RWPE2 (cell line): Measurements from ENCODE around the gene UBE2O.
A peak's percentile ranks its signal among the peaks of the same experiment; 100 is the strongest.

ENCODE experiments used
- ATAC-seq: fragments of 200-7000 bp; cut with Tn5 transposase; 3 replicates; pipeline ENCODE4 v1.9.1; 2021; ENCODE audit warnings: low read depth
- DNase-seq: peaks from one replicate; pipeline ENCODE4 v3.0.0-alpha.2; 2020; ENCODE audit warnings: low spot score
- H3K27ac ChIP-seq: fragments of 450-650 bp; 2 replicates; pipeline ENCODE4 v1.5.1; 2017; ENCODE audit warnings: mild to moderate bottlenecking; ENCODE audit not compliant: poor library complexity, severe bottlenecking
- H3K27me3 ChIP-seq: fragments of 250-450 bp; sonication (Bioruptor Pico); 2 replicates; pipeline ENCODE4 v1.5.1; 2021; ENCODE audit warnings: mild to moderate bottlenecking, moderate library complexity; ENCODE audit not compliant: insufficient read depth, poor library complexity, severe bottlenecking
- H3K36me3 ChIP-seq: fragments of 250-450 bp; sonication (Bioruptor Pico); 2 replicates; pipeline ENCODE4 v1.5.1; 2020; ENCODE audit warnings: low read depth, mild to moderate bottlenecking, moderate library complexity
- H3K4me1 ChIP-seq: fragments of 250-450 bp; sonication (Bioruptor Pico); 2 replicates; pipeline ENCODE4 v1.5.1; 2021; ENCODE audit warnings: mild to moderate bottlenecking, moderate library complexity; ENCODE audit not compliant: insufficient read depth, poor library complexity, severe bottlenecking
- H3K4me3 ChIP-seq: fragments of 250-450 bp; sonication (Bioruptor Pico); 2 replicates; pipeline ENCODE4 v1.5.1; 2021; ENCODE audit warnings: mild to moderate bottlenecking, moderate library complexity; ENCODE audit not compliant: severe bottlenecking
- H3K9me3 ChIP-seq: fragments of 250-450 bp; sonication (Bioruptor Pico); 2 replicates; pipeline ENCODE4 v1.5.1; 2021; ENCODE audit warnings: mild to moderate bottlenecking, moderate library complexity; ENCODE audit not compliant: severe bottlenecking
- CTCF ChIP-seq: fragments of 450-650 bp; IDR thresholded peaks from one replicate; pipeline ENCODE4 v1.5.1; 2017; ENCODE audit warnings: mild to moderate bottlenecking, moderate library complexity; ENCODE audit not compliant: poor library complexity, severe bottlenecking

Gene UBE2O

GRCh38 chr17:76402711-76403110 is 50.2 kb downstream of the UBE2O start:
- no peaks in the 10 kb centered on the region for H3K4me1 ChIP-seq
- no peak for DNase-seq
- no peak overlapping the region for H3K27ac ChIP-seq
- no peaks in the 10 kb centered on the region for H3K9me3 ChIP-seq
- H3K36me3 ChIP-seq = peaks cover 60% of the 10 kb centered on the region
- no peak for ATAC-seq
- no peaks in the 10 kb centered on the region for H3K27me3 ChIP-seq
- TF ChIP-seq CTCF = no peak
- no peak overlapping the region for H3K4me3 ChIP-seq

- Histone ChIP-seq H3K36me3 (peaks cover 82% of the 10 kb centered on the region), H3K27ac (no peak overlapping the region), H3K4me3 (no peak overlapping the region), H3K4me1 (peaks cover 5% of the 10 kb centered on the region), H3K27me3 (no peaks in the 10 kb centered on the region), H3K9me3 (no peaks in the 10 kb centered on the region)
- TF ChIP-seq CTCF = no peak
- no peak for ATAC-seq
- no peak for DNase-seq
These were observed 53.5 kb downstream of the UBE2O start for GRCh38 chr17:76399175-76400172.

GRCh38 chr17:76398523-76399174 is 54.3 kb downstream of the UBE2O start:
- TF ChIP-seq CTCF = no peak
- peaks cover 82% of the 10 kb centered on the region for H3K36me3 ChIP-seq
- no peak overlapping the region for H3K4me3 ChIP-seq
- H3K27me3 ChIP-seq = no peaks in the 10 kb centered on the region
- H3K9me3 ChIP-seq = no peaks in the 10 kb centered on the region
- H3K27ac ChIP-seq = no peak overlapping the region
- peak; percentile 17; the same call in 2 of the 3 replicates for ATAC-seq
- peak; percentile 73 for DNase-seq
- peaks cover 11% of the 10 kb centered on the region for H3K4me1 ChIP-seq

- H3K4me3 ChIP-seq = no peak overlapping the region
- H3K27ac ChIP-seq = no peak overlapping the region
- TF ChIP-seq CTCF = peak; percentile 88
- H3K27me3 ChIP-seq = no peaks in the 10 kb centered on the region
- H3K9me3 ChIP-seq = no peaks in the 10 kb centered on the region
- peaks cover 74% of the 10 kb centered on the region for H3K36me3 ChIP-seq
- peak; percentile 74 for ATAC-seq
- peak; percentile 85 for DNase-seq
- H3K4me1 ChIP-seq = peaks cover 11% of the 10 kb centered on the region
These were observed 55.0 kb downstream of the UBE2O start for GRCh38 chr17:76397687-76398522.
